Stimulated activated CD8-positive, alpha-beta memory T cell treated with anti-CD3 and anti-CD28 coated beads, Interleukin-4, amount 100 ng/mL, for 4 hours (primary cell): ENCODE results near the gene POLR2H.
A peak's percentile ranks its signal among the peaks of the same experiment; 100 is the strongest.

ENCODE experiments used
- DNase-seq, 2 donors: peaks; one replicate each; pipeline ENCODE4 v3.0.0-alpha.2; 2020; ENCODE audit warnings: low read depth in 2 of 2, low spot score in 1 of 2

The POLR2H gene

GRCh38 chr3:184352149-184352785 is 9.2 kb upstream of the POLR2H start:
- DNase-seq, result no peak

- DNase-seq, result no peak
Measured at GRCh38 chr3:184352897-184353545, 8.5 kb upstream of the POLR2H start.

GRCh38 chr3:184353546-184353941 is 8.0 kb upstream of the POLR2H start:
- no peak for DNase-seq

- peak in 1 of 2 donors; percentile 52 for DNase-seq
Measured at GRCh38 chr3:184354121-184354728, 7.3 kb upstream of the POLR2H start.

- DNase-seq, result no peak
Measured at GRCh38 chr3:184354754-184355153, 6.8 kb upstream of the POLR2H start.

GRCh38 chr3:184355261-184356040 is 6.1 kb upstream of the POLR2H start:
- no peak for DNase-seq

- DNase-seq, result no peak
Measured at GRCh38 chr3:184357248-184358123, 4.0 kb upstream of the POLR2H start.

- DNase-seq, result no peak
Measured at GRCh38 chr3:184358124-184358767, 3.3 kb upstream of the POLR2H start.

- DNase-seq, result no peak
Measured at GRCh38 chr3:184358921-184359350, 2.6 kb upstream of the POLR2H start.

- DNase-seq, result no peak
Measured at GRCh38 chr3:184359610-184360009, 1.9 kb upstream of the POLR2H start.

- DNase-seq, result no peak
Measured at GRCh38 chr3:184360070-184360928, 1.2 kb upstream of the POLR2H start.

- DNase-seq, result no peak
Measured at GRCh38 chr3:184360929-184361531, 480 bp upstream of the POLR2H start.

- peak in 1 of 2 donors; percentile 5 for DNase-seq
Measured at GRCh38 chr3:184361932-184362667, 590 bp downstream of the POLR2H start.

- DNase-seq, result peak; percentile 90 to 95
Measured at GRCh38 chr3:184362668-184363546, 1.4 kb downstream of the POLR2H start.

- DNase-seq, result no peak
Measured at GRCh38 chr3:184366619-184367289, 5.2 kb downstream of the POLR2H start.

GRCh38 chr3:184368116-184368515 is 6.6 kb downstream of the POLR2H start:
- DNase-seq, result no peak
